ENCODE measurements around the gene UCHL3.

Gene UCHL3

GRCh38 chr13:75635101-75635827, 85.7 kb downstream of the UCHL3 start:
- H3K4me1 ChIP-seq (ENCODE audit: control insufficient read depth, insufficient read depth, low read length), result peaks cover 18% of the 10 kb centered on the region
- H3K4me3 ChIP-seq (ENCODE audit: low read length), result peak overlapping the region; percentile 96
- H3K36me3 ChIP-seq (ENCODE audit: control insufficient read depth, insufficient read depth, low read length, severe bottlenecking), result peaks cover 9% of the 10 kb centered on the region
- H3K9ac ChIP-seq (ENCODE audit: low read length), result peak overlapping the region; percentile 90
- peak; percentile 51 for DNase-seq (ENCODE audit: low read depth)
- no peaks in the 10 kb centered on the region for H3K27me3 ChIP-seq (replicated peaks; ENCODE audit: control insufficient read depth, insufficient read depth, low read length)
- H3K9me3 ChIP-seq (ENCODE audit: control insufficient read depth, low read length), result no peaks in the 10 kb centered on the region

- H3K9me3 ChIP-seq (ENCODE audit: control insufficient read depth, low read length), result no peaks in the 10 kb centered on the region
- no peaks in the 10 kb centered on the region for H3K27me3 ChIP-seq (replicated peaks; ENCODE audit: control insufficient read depth, insufficient read depth, low read length)
- H3K4me3 ChIP-seq (ENCODE audit: low read length), result peak within 1 kb of the TSS; percentile 96
- peak within 1 kb of the TSS; percentile 99 for H3K9ac ChIP-seq (ENCODE audit: low read length)
- peak; percentile 85 for DNase-seq (ENCODE audit: low read depth)
- peaks cover 11% of the 10 kb centered on the region for H3K36me3 ChIP-seq (ENCODE audit: control insufficient read depth, insufficient read depth, low read length, severe bottlenecking)
- H3K4me1 ChIP-seq (ENCODE audit: control insufficient read depth, insufficient read depth, low read length), result peaks cover 24% of the 10 kb centered on the region
Measured at GRCh38 chr13:75635828-75636435, 86.3 kb downstream of the UCHL3 start, which contains the start of gene LMO7. TSS of gene LMO7 (plus strand) at chr13:75636330. CDS start at chr13:75636658, 328 bp downstream.

GRCh38 chr13:75636436-75637180, 87.0 kb downstream of the UCHL3 start:
- Histone ChIP-seq H3K9ac (ENCODE audit: low read length) (peak overlapping the region; percentile 99), H3K27me3 (replicated peaks; ENCODE audit: control insufficient read depth, insufficient read depth, low read length) (no peaks in the 10 kb centered on the region), H3K36me3 (ENCODE audit: control insufficient read depth, insufficient read depth, low read length, severe bottlenecking) (peaks cover 18% of the 10 kb centered on the region), H3K9me3 (ENCODE audit: control insufficient read depth, low read length) (no peaks in the 10 kb centered on the region), H3K4me3 (ENCODE audit: low read length) (peak overlapping the region; percentile 96), H3K4me1 (ENCODE audit: control insufficient read depth, insufficient read depth, low read length) (peaks cover 26% of the 10 kb centered on the region)
- DNase-seq (ENCODE audit: low read depth), result peak; percentile 71

GRCh38 chr13:75637181-75637750, 87.7 kb downstream of the UCHL3 start:
- Histone ChIP-seq H3K4me1 (ENCODE audit: control insufficient read depth, insufficient read depth, low read length) (peaks cover 21% of the 10 kb centered on the region), H3K9ac (ENCODE audit: low read length) (peak overlapping the region; percentile 99), H3K9me3 (ENCODE audit: control insufficient read depth, low read length) (no peaks in the 10 kb centered on the region), H3K27me3 (replicated peaks; ENCODE audit: control insufficient read depth, insufficient read depth, low read length) (no peaks in the 10 kb centered on the region), H3K4me3 (ENCODE audit: low read length) (peak overlapping the region; percentile 96), H3K36me3 (ENCODE audit: control insufficient read depth, insufficient read depth, low read length, severe bottlenecking) (peaks cover 22% of the 10 kb centered on the region)
- DNase-seq (ENCODE audit: low read depth), result peak; percentile 53

- H3K9me3 ChIP-seq (ENCODE audit: control insufficient read depth, low read length), result no peaks in the 10 kb centered on the region
- peaks cover 9% of the 10 kb centered on the region for H3K4me1 ChIP-seq (ENCODE audit: control insufficient read depth, insufficient read depth, low read length)
- H3K9ac ChIP-seq (ENCODE audit: low read length), result peak overlapping the region; percentile 99
- no peak for DNase-seq (ENCODE audit: low read depth)
- peaks cover 31% of the 10 kb centered on the region for H3K36me3 ChIP-seq (ENCODE audit: control insufficient read depth, insufficient read depth, low read length, severe bottlenecking)
- no peaks in the 10 kb centered on the region for H3K27me3 ChIP-seq (replicated peaks; ENCODE audit: control insufficient read depth, insufficient read depth, low read length)
- H3K4me3 ChIP-seq (ENCODE audit: low read length), result peak overlapping the region; percentile 96
Measured at GRCh38 chr13:75639454-75639853, 89.9 kb downstream of the UCHL3 start.

- Histone ChIP-seq H3K9me3 (ENCODE audit: control insufficient read depth, low read length) (no peaks in the 10 kb centered on the region), H3K27me3 (replicated peaks; ENCODE audit: control insufficient read depth, insufficient read depth, low read length) (no peaks in the 10 kb centered on the region), H3K4me1 (ENCODE audit: control insufficient read depth, insufficient read depth, low read length) (peaks cover 16% of the 10 kb centered on the region), H3K36me3 (ENCODE audit: control insufficient read depth, insufficient read depth, low read length, severe bottlenecking) (peaks cover 38% of the 10 kb centered on the region), H3K9ac (ENCODE audit: low read length) (peak overlapping the region; percentile 99), H3K4me3 (ENCODE audit: low read length) (peak overlapping the region; percentile 96)
- DNase-seq (ENCODE audit: low read depth), result no peak
Measured at GRCh38 chr13:75641026-75641425, 91.4 kb downstream of the UCHL3 start.

- Histone ChIP-seq H3K4me1 (ENCODE audit: control insufficient read depth, insufficient read depth, low read length) (peaks cover 34% of the 10 kb centered on the region), H3K4me3 (ENCODE audit: low read length) (peak overlapping the region; percentile 13), H3K9me3 (ENCODE audit: control insufficient read depth, low read length) (no peaks in the 10 kb centered on the region), H3K9ac (ENCODE audit: low read length) (no peak overlapping the region), H3K36me3 (ENCODE audit: control insufficient read depth, insufficient read depth, low read length, severe bottlenecking) (peaks cover 47% of the 10 kb centered on the region), H3K27me3 (replicated peaks; ENCODE audit: control insufficient read depth, insufficient read depth, low read length) (no peaks in the 10 kb centered on the region)
- no peak for DNase-seq (ENCODE audit: low read depth)
Measured at GRCh38 chr13:75643182-75643581, 93.6 kb downstream of the UCHL3 start.

GRCh38 chr13:75643693-75644092, 94.1 kb downstream of the UCHL3 start:
- peaks cover 39% of the 10 kb centered on the region for H3K4me1 ChIP-seq (ENCODE audit: control insufficient read depth, insufficient read depth, low read length)
- peaks cover 48% of the 10 kb centered on the region for H3K36me3 ChIP-seq (ENCODE audit: control insufficient read depth, insufficient read depth, low read length, severe bottlenecking)
- no peaks in the 10 kb centered on the region for H3K27me3 ChIP-seq (replicated peaks; ENCODE audit: control insufficient read depth, insufficient read depth, low read length)
- H3K9ac ChIP-seq (ENCODE audit: low read length), result no peak overlapping the region
- H3K9me3 ChIP-seq (ENCODE audit: control insufficient read depth, low read length), result no peaks in the 10 kb centered on the region
- H3K4me3 ChIP-seq (ENCODE audit: low read length), result peak overlapping the region; percentile 13
- peak; percentile 86 for DNase-seq (ENCODE audit: low read depth)

- DNase-seq (ENCODE audit: low read depth), result peak; percentile 65
- Histone ChIP-seq H3K9me3 (ENCODE audit: control insufficient read depth, low read length) (no peaks in the 10 kb centered on the region), H3K9ac (ENCODE audit: low read length) (no peak overlapping the region), H3K27me3 (replicated peaks; ENCODE audit: control insufficient read depth, insufficient read depth, low read length) (no peaks in the 10 kb centered on the region), H3K36me3 (ENCODE audit: control insufficient read depth, insufficient read depth, low read length, severe bottlenecking) (peaks cover 48% of the 10 kb centered on the region), H3K4me1 (ENCODE audit: control insufficient read depth, insufficient read depth, low read length) (peaks cover 45% of the 10 kb centered on the region), H3K4me3 (ENCODE audit: low read length) (no peak overlapping the region)
Measured at GRCh38 chr13:75645141-75645540, 95.5 kb downstream of the UCHL3 start.

- peak; percentile 69 for DNase-seq (ENCODE audit: low read depth)
- Histone ChIP-seq H3K36me3 (ENCODE audit: control insufficient read depth, insufficient read depth, low read length, severe bottlenecking) (peaks cover 42% of the 10 kb centered on the region), H3K4me1 (ENCODE audit: control insufficient read depth, insufficient read depth, low read length) (peaks cover 38% of the 10 kb centered on the region), H3K9me3 (ENCODE audit: control insufficient read depth, low read length) (no peaks in the 10 kb centered on the region), H3K9ac (ENCODE audit: low read length) (peak overlapping the region; percentile 58), H3K4me3 (ENCODE audit: low read length) (peak overlapping the region; percentile 28), H3K27me3 (replicated peaks; ENCODE audit: control insufficient read depth, insufficient read depth, low read length) (no peaks in the 10 kb centered on the region)
Measured at GRCh38 chr13:75647126-75647784, 97.7 kb downstream of the UCHL3 start.
